DOHH2 (cell line): Measurements from ENCODE around the gene SUSD5.

ENCODE experiments used
- CTCF ChIP-seq: fragments of 200-600 bp; sonication (generic); IDR thresholded peaks from one replicate; pipeline ENCODE4 v1.5.1; 2014; ENCODE audit warnings: antibody characterized with exemption, mild to moderate bottlenecking, low read depth, low read length; ENCODE audit not compliant: poor library complexity, severe bottlenecking
- EZH2phosphoT487 ChIP-seq: fragments of 200-600 bp; sonication (generic); IDR thresholded peaks from 2 replicates; pipeline ENCODE4 v1.6.1; 2017; ENCODE audit warnings: borderline replicate concordance, mild to moderate bottlenecking, antibody characterized with exemption, low read length, moderate library complexity, mixed read lengths

GRCh38 chr3:33184863-33185262 is 33.7 kb downstream of the SUSD5 start:
- TF ChIP-seq CTCF (no peak), EZH2phosphoT487 (no peak)
